Trophoblast cell (in vitro differentiated cells and primary cell): Measurements from ENCODE around the gene RPA3.
A peak's percentile ranks its signal among the peaks of the same experiment; 100 is the strongest.

Experiments
- DNase-seq, 2 donors: peaks; one replicate each; pipeline ENCODE4 v3.0.0-alpha.2; 2016
- H2AFZ ChIP-seq: 2 replicates; pipeline ENCODE4 v1.6.1; 2013; ENCODE audit warnings: low read length, moderate library complexity, mild to moderate bottlenecking; ENCODE audit not compliant: insufficient read depth, poor library complexity
- H2AK5ac ChIP-seq: 2 replicates; pipeline ENCODE4 v1.6.1; 2013; ENCODE audit warnings: mild to moderate bottlenecking, low read length
- H2BK120ac ChIP-seq: 2 replicates; pipeline ENCODE4 v1.6.1; 2013; ENCODE audit warnings: low read length, mild to moderate bottlenecking, moderate library complexity; ENCODE audit not compliant: insufficient read depth, poor library complexity
- H2BK12ac ChIP-seq: 2 replicates; pipeline ENCODE4 v1.6.1; 2013; ENCODE audit warnings: mild to moderate bottlenecking, low read length, moderate library complexity
- H2BK5ac ChIP-seq: 2 replicates; pipeline ENCODE4 v1.6.1; 2013; ENCODE audit warnings: low read length, low read depth, moderate library complexity, mild to moderate bottlenecking; ENCODE audit not compliant: poor library complexity
- H3K14ac ChIP-seq: 2 replicates; pipeline ENCODE4 v1.6.1; 2013; ENCODE audit warnings: mild to moderate bottlenecking, low read length
- H3K18ac ChIP-seq: 2 replicates; pipeline ENCODE4 v1.6.1; 2013; ENCODE audit warnings: mild to moderate bottlenecking, low read length
- H3K23ac ChIP-seq: 2 replicates; pipeline ENCODE4 v1.6.1; 2013; ENCODE audit warnings: low read length
- H3K27ac ChIP-seq: 2 replicates; pipeline ENCODE4 v1.5.1; 2013; ENCODE audit warnings: low read depth, mild to moderate bottlenecking, inconsistent platforms, low read length, moderate library complexity
- H3K27me3 ChIP-seq: 2 replicates; pipeline ENCODE4 v1.6.1; 2013; ENCODE audit warnings: inconsistent platforms, mild to moderate bottlenecking, low read length, moderate library complexity; ENCODE audit not compliant: insufficient read depth
- H3K36me3 ChIP-seq, 2 experiments: 1 replicate in 1 of 2; 2 replicates in 1 of 2; pipeline ENCODE4 v1.6.1; 2013; ENCODE audit warnings: low read length in 2 of 2, mild to moderate bottlenecking in 2 of 2, moderate library complexity in 1 of 2; ENCODE audit not compliant: insufficient read depth in 2 of 2, control insufficient read depth in 1 of 2
- H3K4ac ChIP-seq: 2 replicates; pipeline ENCODE4 v1.6.1; 2013; ENCODE audit warnings: low read depth, mild to moderate bottlenecking, low read length, moderate library complexity
- H3K4me1 ChIP-seq, 2 experiments: 1 replicate in 1 of 2; 2 replicates in 1 of 2; pipeline ENCODE4 v1.6.1; 2013; ENCODE audit warnings: low read length in 2 of 2, mild to moderate bottlenecking in 2 of 2, moderate library complexity in 1 of 2; ENCODE audit not compliant: insufficient read depth in 2 of 2, control insufficient read depth in 1 of 2
- H3K4me2 ChIP-seq: 2 replicates; pipeline ENCODE4 v1.6.1; 2013; ENCODE audit warnings: inconsistent platforms, mild to moderate bottlenecking, low read length, moderate library complexity
- H3K4me3 ChIP-seq: 2 replicates; pipeline ENCODE4 v1.5.1; 2013; ENCODE audit warnings: mild to moderate bottlenecking, low read depth, low read length, inconsistent platforms
- H3K79me1 ChIP-seq: one replicate; pipeline ENCODE4 v1.6.1; 2013; ENCODE audit warnings: low read length
- H3K79me2 ChIP-seq: 2 replicates; pipeline ENCODE4 v1.6.1; 2013; ENCODE audit warnings: low read length, mild to moderate bottlenecking; ENCODE audit not compliant: control insufficient read depth, insufficient read depth, poor library complexity
- H3K9ac ChIP-seq: 2 replicates; pipeline ENCODE4 v1.6.1; 2013; ENCODE audit warnings: mild to moderate bottlenecking, low read length
- H3K9me3 ChIP-seq: 2 replicates; pipeline ENCODE4 v1.6.1; 2013; ENCODE audit warnings: low read depth, mild to moderate bottlenecking, control low read depth, inconsistent platforms, low read length; ENCODE audit not compliant: insufficient read depth
- H4K12ac ChIP-seq: 2 replicates; pipeline ENCODE4 v1.6.1; 2013; ENCODE audit warnings: low read depth, mild to moderate bottlenecking, low read length, moderate library complexity
- H4K8ac ChIP-seq: 2 replicates; pipeline ENCODE4 v1.6.1; 2013; ENCODE audit warnings: low read depth, mild to moderate bottlenecking, low read length, moderate library complexity
- H4K91ac ChIP-seq: one replicate; pipeline ENCODE4 v1.6.1; 2013; ENCODE audit warnings: low read depth, mild to moderate bottlenecking, low read length, moderate library complexity
- WGBS: extraction: QIAGEN DNeasy Blood & Tissue Kit; methylation state at CpG from one replicate; pipeline ENCODE4 v1.1.7; 2013; ENCODE audit warnings: missing lambda C conversion rate; ENCODE audit not compliant: insufficient read length, insufficient coverage; ENCODE audit errors: extremely low coverage; 5-methylcytosine and 5-hydroxymethylcytosine counted together

RPA3 gene

DNA sequence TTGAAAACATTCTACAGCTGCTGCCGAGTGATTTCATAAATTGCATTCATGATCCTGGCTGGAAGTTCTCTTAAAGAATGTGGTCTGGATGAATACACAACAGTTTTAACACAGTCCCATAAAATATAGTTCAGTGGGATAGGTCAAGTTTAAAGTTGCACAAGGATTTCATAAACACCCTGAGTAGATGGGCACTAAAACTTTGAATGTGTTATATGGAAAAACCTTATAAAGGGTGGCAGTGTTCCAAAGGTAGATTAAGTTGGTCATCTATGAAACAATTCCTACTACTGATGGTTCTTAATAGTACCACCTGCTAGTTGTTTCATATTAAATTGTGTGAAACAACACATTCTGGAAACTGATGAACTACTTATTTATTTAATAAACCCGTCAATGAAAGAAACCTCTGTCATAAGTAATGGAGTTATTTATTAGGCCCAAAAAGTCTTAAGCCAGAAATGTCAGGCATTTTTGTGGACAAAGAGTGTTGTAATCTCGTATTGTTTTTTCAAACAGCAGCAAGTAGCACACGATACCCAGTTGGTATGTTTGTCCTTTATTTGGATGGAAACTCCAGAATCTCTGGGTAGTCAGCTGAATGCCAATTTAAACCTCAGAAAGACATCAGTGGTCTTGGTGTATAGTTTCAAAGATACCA lies 14.3 kb upstream of the RPA3 start:
- Histone ChIP-seq H3K79me2 (no peaks in the 10 kb centered on the region), H3K36me3 (no peaks in the 10 kb centered on the region), H2AK5ac (no peak overlapping the region), H4K8ac (no peak overlapping the region), H3K14ac (no peak overlapping the region), H3K9ac (no peak overlapping the region), H2AFZ (no peak overlapping the region), H3K27me3 (no peaks in the 10 kb centered on the region), H2BK5ac (no peak overlapping the region), H4K12ac (no peak overlapping the region), H3K4me2 (no peak overlapping the region), H3K9me3 (no peaks in the 10 kb centered on the region), H3K4me3 (no peak overlapping the region), H2BK12ac (no peak overlapping the region), H3K4me1 (no peaks in the 10 kb centered on the region), H2BK120ac (no peak overlapping the region), H3K23ac (no peak overlapping the region), H3K79me1 (no peaks in the 10 kb centered on the region), H3K27ac (no peak overlapping the region), H4K91ac (no peak overlapping the region), H3K4ac (no peak overlapping the region), H3K18ac (no peak overlapping the region)
- WGBS, result no CpG with 5 or more reads among the region's 4 CpGs
- peak in 1 of 2 donors; percentile 24 for DNase-seq

DNA sequence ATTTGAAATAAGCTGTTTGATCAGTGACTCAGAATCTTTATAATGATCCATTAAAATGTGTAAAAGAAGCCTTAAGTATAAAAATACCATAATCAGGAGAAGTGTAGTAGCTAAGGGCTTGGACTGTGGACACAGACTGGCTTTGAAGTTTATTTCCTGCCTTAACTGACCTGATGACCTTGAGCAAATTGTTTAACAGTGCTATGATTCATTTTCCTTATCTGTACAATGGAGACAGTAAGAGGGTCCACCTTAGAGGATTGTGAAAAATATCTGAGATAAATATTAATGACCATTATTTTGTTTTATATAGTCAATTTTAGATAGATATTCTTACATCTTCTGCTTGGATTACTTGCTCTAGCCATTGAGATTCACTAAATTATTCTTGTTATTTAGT lies 13.3 kb upstream of the RPA3 start:
- Histone ChIP-seq H3K79me1 (no peaks in the 10 kb centered on the region), H3K4me2 (no peak overlapping the region), H3K79me2 (no peaks in the 10 kb centered on the region), H3K23ac (no peak overlapping the region), H2BK120ac (no peak overlapping the region), H2BK5ac (no peak overlapping the region), H2BK12ac (no peak overlapping the region), H2AK5ac (no peak overlapping the region), H3K4me3 (no peak overlapping the region), H3K27ac (no peak overlapping the region), H3K36me3 (no peaks in the 10 kb centered on the region), H3K14ac (no peak overlapping the region), H4K91ac (no peak overlapping the region), H3K4me1 (no peaks in the 10 kb centered on the region), H3K18ac (no peak overlapping the region), H3K27me3 (no peaks in the 10 kb centered on the region), H2AFZ (no peak overlapping the region), H4K8ac (no peak overlapping the region), H3K4ac (no peak overlapping the region), H3K9me3 (no peaks in the 10 kb centered on the region), H3K9ac (no peak overlapping the region), H4K12ac (no peak overlapping the region)
- no peak for DNase-seq

- H2AFZ ChIP-seq, result no peak overlapping the region
- no peak overlapping the region for H2BK12ac ChIP-seq
- no peak overlapping the region for H3K18ac ChIP-seq
- no peak overlapping the region for H4K12ac ChIP-seq
- H3K27me3 ChIP-seq, result no peaks in the 10 kb centered on the region
- H3K4ac ChIP-seq, result no peak overlapping the region
- H2BK5ac ChIP-seq, result no peak overlapping the region
- H4K91ac ChIP-seq, result no peak overlapping the region
- no peak overlapping the region for H3K9ac ChIP-seq
- no peak overlapping the region for H3K4me2 ChIP-seq
- no peak overlapping the region for H2BK120ac ChIP-seq
- no peak overlapping the region for H3K14ac ChIP-seq
- H3K23ac ChIP-seq, result no peak overlapping the region
- H3K4me1 ChIP-seq, result no peaks in the 10 kb centered on the region
- no peak overlapping the region for H2AK5ac ChIP-seq
- H3K9me3 ChIP-seq, result no peaks in the 10 kb centered on the region
- H3K27ac ChIP-seq, result no peak overlapping the region
- H4K8ac ChIP-seq, result no peak overlapping the region
- WGBS, result no CpG with 5 or more reads among the region's 5 CpGs
- no peaks in the 10 kb centered on the region for H3K36me3 ChIP-seq
- H3K79me1 ChIP-seq, result no peaks in the 10 kb centered on the region
- H3K4me3 ChIP-seq, result no peak overlapping the region
- no peak for DNase-seq
- H3K79me2 ChIP-seq, result no peaks in the 10 kb centered on the region
Observed at GRCh38 chr7:7720750-7721621, 2.6 kb upstream of the RPA3 start.

DNA sequence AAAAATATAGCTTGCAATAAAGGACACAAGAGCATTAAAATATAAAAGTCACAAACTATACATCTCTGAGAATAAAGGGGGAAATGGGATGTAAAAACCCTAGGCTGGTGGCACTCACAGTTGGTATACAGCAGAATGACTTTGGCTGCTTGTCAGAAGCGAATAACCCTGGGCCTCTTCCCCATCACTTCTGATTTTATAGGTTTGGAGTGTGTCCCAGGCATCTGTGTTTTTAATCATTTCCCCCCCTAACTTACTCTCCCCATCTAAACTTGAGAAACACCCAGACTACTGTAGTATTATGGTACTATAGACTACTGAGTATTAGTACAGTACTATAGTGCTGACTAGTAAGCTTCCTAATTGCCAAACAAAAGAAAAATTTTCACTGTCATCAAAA lies 1.8 kb upstream of the RPA3 start:
- no peak overlapping the region for H2BK120ac ChIP-seq
- no peak overlapping the region for H3K4me3 ChIP-seq
- H3K27ac ChIP-seq, result no peak overlapping the region
- no peak overlapping the region for H2BK12ac ChIP-seq
- no peaks in the 10 kb centered on the region for H3K79me1 ChIP-seq
- no peak overlapping the region for H4K8ac ChIP-seq
- no peak overlapping the region for H3K4ac ChIP-seq
- H4K12ac ChIP-seq, result no peak overlapping the region
- H3K14ac ChIP-seq, result no peak overlapping the region
- H3K79me2 ChIP-seq, result no peaks in the 10 kb centered on the region
- H3K9ac ChIP-seq, result no peak overlapping the region
- H3K4me1 ChIP-seq, result no peaks in the 10 kb centered on the region
- no peak overlapping the region for H3K4me2 ChIP-seq
- no peak overlapping the region for H2AK5ac ChIP-seq
- no peak overlapping the region for H2AFZ ChIP-seq
- H4K91ac ChIP-seq, result no peak overlapping the region
- H3K27me3 ChIP-seq, result no peaks in the 10 kb centered on the region
- H3K9me3 ChIP-seq, result no peaks in the 10 kb centered on the region
- H2BK5ac ChIP-seq, result no peak overlapping the region
- H3K36me3 ChIP-seq, result no peaks in the 10 kb centered on the region
- WGBS, result no CpG with 5 or more reads among the region's 1 CpG
- H3K18ac ChIP-seq, result no peak overlapping the region
- H3K23ac ChIP-seq, result no peak overlapping the region
- DNase-seq, result no peak
